Adipocyte (in vitro differentiated cells): Measurements from ENCODE around the gene LAMA2.

Experiments
- DNase-seq: peaks from one replicate; pipeline ENCODE4 v3.0.0-alpha.2; 2015; ENCODE audit warnings: low read depth
- H3K27me3 ChIP-seq: replicated peaks from 2 replicates; pipeline ENCODE4 v1.7.0; 2013; ENCODE audit warnings: mild to moderate bottlenecking, low read length, moderate library complexity; ENCODE audit not compliant: control insufficient read depth, insufficient read depth
- H3K36me3 ChIP-seq: 2 replicates; pipeline ENCODE4 v1.7.0; 2013; ENCODE audit warnings: low read length, mild to moderate bottlenecking, moderate library complexity; ENCODE audit not compliant: control insufficient read depth, insufficient read depth, severe bottlenecking
- H3K4me1 ChIP-seq: 2 replicates; pipeline ENCODE4 v1.7.0; 2013; ENCODE audit warnings: mild to moderate bottlenecking, low read length, moderate library complexity; ENCODE audit not compliant: control insufficient read depth, insufficient read depth
- H3K4me3 ChIP-seq: 2 replicates; pipeline ENCODE4 v1.7.0; 2013; ENCODE audit warnings: mild to moderate bottlenecking, low read length, moderate library complexity
- H3K9ac ChIP-seq: 2 replicates; pipeline ENCODE4 v1.7.0; 2013; ENCODE audit warnings: mild to moderate bottlenecking, low read length, moderate library complexity
- H3K9me3 ChIP-seq: 2 replicates; pipeline ENCODE4 v1.7.0; 2013; ENCODE audit warnings: mild to moderate bottlenecking, low read length, moderate library complexity; ENCODE audit not compliant: control insufficient read depth

Gene LAMA2

GRCh38 chr6:129317931-129318820, 435.2 kb downstream of the LAMA2 start:
- peak; percentile 94 for DNase-seq
- Histone ChIP-seq H3K4me3 (peak overlapping the region; percentile 63), H3K9me3 (no peaks in the 10 kb centered on the region), H3K4me1 (peaks cover 24% of the 10 kb centered on the region), H3K36me3 (peaks cover 63% of the 10 kb centered on the region), H3K27me3 (no peaks in the 10 kb centered on the region), H3K9ac (peak overlapping the region; percentile 43)

- H3K4me3 ChIP-seq: no peak overlapping the region
- no peaks in the 10 kb centered on the region for H3K27me3 ChIP-seq
- H3K9ac ChIP-seq: no peak overlapping the region
- no peaks in the 10 kb centered on the region for H3K9me3 ChIP-seq
- peaks cover 20% of the 10 kb centered on the region for H3K4me1 ChIP-seq
- peak; percentile 45 for DNase-seq
- peaks cover 71% of the 10 kb centered on the region for H3K36me3 ChIP-seq
These were observed 438.0 kb downstream of the LAMA2 start for GRCh38 chr6:129320892-129321291.

GRCh38 chr6:129321303-129321702, 438.4 kb downstream of the LAMA2 start:
- H3K4me1 ChIP-seq: peaks cover 20% of the 10 kb centered on the region
- H3K9me3 ChIP-seq: no peaks in the 10 kb centered on the region
- peaks cover 71% of the 10 kb centered on the region for H3K36me3 ChIP-seq
- H3K4me3 ChIP-seq: no peak overlapping the region
- H3K9ac ChIP-seq: no peak overlapping the region
- no peaks in the 10 kb centered on the region for H3K27me3 ChIP-seq
- no peak for DNase-seq

- Histone ChIP-seq H3K9me3 (no peaks in the 10 kb centered on the region), H3K9ac (no peak overlapping the region), H3K27me3 (no peaks in the 10 kb centered on the region), H3K4me3 (no peak overlapping the region), H3K4me1 (no peaks in the 10 kb centered on the region), H3K36me3 (peaks cover 86% of the 10 kb centered on the region)
- no peak for DNase-seq
These were observed 441.4 kb downstream of the LAMA2 start for GRCh38 chr6:129324345-129324744.

- no peak for DNase-seq
- H3K36me3 ChIP-seq: peaks cover 81% of the 10 kb centered on the region
- no peaks in the 10 kb centered on the region for H3K4me1 ChIP-seq
- no peak overlapping the region for H3K9ac ChIP-seq
- H3K27me3 ChIP-seq: no peaks in the 10 kb centered on the region
- H3K9me3 ChIP-seq: no peaks in the 10 kb centered on the region
- no peak overlapping the region for H3K4me3 ChIP-seq
These were observed 446.7 kb downstream of the LAMA2 start for GRCh38 chr6:129329678-129330077.

- Histone ChIP-seq H3K4me1 (no peaks in the 10 kb centered on the region), H3K36me3 (peaks cover 70% of the 10 kb centered on the region), H3K27me3 (no peaks in the 10 kb centered on the region), H3K4me3 (no peak overlapping the region), H3K9me3 (no peaks in the 10 kb centered on the region), H3K9ac (no peak overlapping the region)
- DNase-seq: peak; percentile 19
These were observed 448.7 kb downstream of the LAMA2 start for GRCh38 chr6:129331450-129332138.

GRCh38 chr6:129335792-129336191, 452.9 kb downstream of the LAMA2 start:
- H3K9ac ChIP-seq: no peak overlapping the region
- H3K4me3 ChIP-seq: no peak overlapping the region
- peaks cover 36% of the 10 kb centered on the region for H3K36me3 ChIP-seq
- no peak for DNase-seq
- H3K9me3 ChIP-seq: no peaks in the 10 kb centered on the region
- no peaks in the 10 kb centered on the region for H3K4me1 ChIP-seq
- no peaks in the 10 kb centered on the region for H3K27me3 ChIP-seq

GRCh38 chr6:129338683-129339082, 455.7 kb downstream of the LAMA2 start:
- H3K4me3 ChIP-seq: no peak overlapping the region
- H3K36me3 ChIP-seq: peaks cover 23% of the 10 kb centered on the region
- H3K27me3 ChIP-seq: no peaks in the 10 kb centered on the region
- H3K9ac ChIP-seq: no peak overlapping the region
- H3K4me1 ChIP-seq: peaks cover 20% of the 10 kb centered on the region
- no peak for DNase-seq
- H3K9me3 ChIP-seq: no peaks in the 10 kb centered on the region

GRCh38 chr6:129340983-129341382, 458.0 kb downstream of the LAMA2 start:
- peak; percentile 51 for DNase-seq
- no peaks in the 10 kb centered on the region for H3K9me3 ChIP-seq
- peaks cover 23% of the 10 kb centered on the region for H3K4me1 ChIP-seq
- H3K4me3 ChIP-seq: no peak overlapping the region
- H3K27me3 ChIP-seq: no peaks in the 10 kb centered on the region
- H3K9ac ChIP-seq: no peak overlapping the region
- H3K36me3 ChIP-seq: peaks cover 18% of the 10 kb centered on the region

- Histone ChIP-seq H3K9ac (no peak overlapping the region), H3K4me1 (peaks cover 23% of the 10 kb centered on the region), H3K27me3 (no peaks in the 10 kb centered on the region), H3K9me3 (no peaks in the 10 kb centered on the region), H3K36me3 (peaks cover 25% of the 10 kb centered on the region), H3K4me3 (no peak overlapping the region)
- DNase-seq: peak; percentile 77
These were observed 459.3 kb downstream of the LAMA2 start for GRCh38 chr6:129342243-129342642.

GRCh38 chr6:129342796-129343195, 459.9 kb downstream of the LAMA2 start:
- Histone ChIP-seq H3K9me3 (no peaks in the 10 kb centered on the region), H3K27me3 (no peaks in the 10 kb centered on the region), H3K4me1 (peaks cover 23% of the 10 kb centered on the region), H3K36me3 (peaks cover 31% of the 10 kb centered on the region), H3K9ac (no peak overlapping the region), H3K4me3 (no peak overlapping the region)
- no peak for DNase-seq
